HG02884 (cell line): ENCODE measurements around the gene CIROP.

Experiments used
- ATAC-seq: cut with Tn5 transposase; IDR thresholded peaks from one replicate; pipeline ENCODE4 v1.9.1; 2021; ENCODE audit warnings: mild to moderate bottlenecking, moderate library complexity; ENCODE audit not compliant: unreplicated experiment

The CIROP gene

GRCh38 chr14:23104591-23105347, at the start of gene CIROP:
Gene CIROP, minus strand, starts transcription at chr14:23104989. Its CDS starts 69 bp downstream, at chr14:23104920.
- no peak for ATAC-seq

- ATAC-seq = no peak
Observed at GRCh38 chr14:23153851-23154796, 49.3 kb upstream of the CIROP start.

DNA sequence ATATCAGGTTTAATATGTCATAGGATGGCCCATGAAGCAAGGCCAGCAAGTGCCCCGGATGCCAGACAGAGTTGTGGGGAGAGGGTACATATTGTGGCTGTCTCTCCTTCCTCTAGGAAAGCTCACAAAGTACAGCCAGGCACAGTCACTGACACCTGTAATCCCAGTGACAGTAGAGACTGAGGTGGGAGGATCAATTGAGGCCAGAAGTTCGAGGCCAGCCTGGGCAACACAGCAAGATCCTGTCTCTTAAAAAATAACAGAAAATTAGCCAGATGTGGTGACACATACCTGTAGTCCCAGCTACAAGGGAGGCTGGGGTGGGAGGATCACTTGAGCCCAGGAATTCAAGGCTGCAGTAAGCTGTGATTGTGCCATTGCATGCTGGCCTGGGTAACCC, 46.6 kb upstream of the CIROP start:
- no peak for ATAC-seq

- no peak for ATAC-seq
Observed at GRCh38 chr14:23149745-23150144, 45.0 kb upstream of the CIROP start.

- no peak for ATAC-seq
Observed at GRCh38 chr14:23148591-23149249, 43.9 kb upstream of the CIROP start.

DNA sequence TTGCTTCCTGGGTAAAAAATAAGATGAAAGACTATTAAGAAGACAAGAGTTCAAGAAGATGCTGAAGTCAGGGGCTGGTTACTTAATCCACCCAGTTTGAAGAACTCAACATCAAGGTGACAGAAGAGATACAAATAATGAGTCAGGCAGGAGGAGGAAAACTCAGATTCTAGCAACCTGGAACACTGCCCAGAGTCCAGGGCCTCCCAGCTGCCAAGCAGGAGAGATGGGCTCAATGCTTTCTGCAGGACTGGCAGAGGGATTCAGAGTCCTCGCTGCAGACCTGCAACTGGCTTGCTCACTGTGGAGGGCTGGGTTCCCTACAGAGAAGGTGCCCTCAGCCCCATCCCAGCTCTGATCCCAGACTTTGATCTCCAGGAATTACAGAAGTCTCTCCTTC, 42.9 kb upstream of the CIROP start:
- no peak for ATAC-seq

GRCh38 chr14:23146980-23147379, 42.2 kb upstream of the CIROP start:
- ATAC-seq = no peak

GRCh38 chr14:23146351-23146910, 41.6 kb upstream of the CIROP start:
- no peak for ATAC-seq

DNA sequence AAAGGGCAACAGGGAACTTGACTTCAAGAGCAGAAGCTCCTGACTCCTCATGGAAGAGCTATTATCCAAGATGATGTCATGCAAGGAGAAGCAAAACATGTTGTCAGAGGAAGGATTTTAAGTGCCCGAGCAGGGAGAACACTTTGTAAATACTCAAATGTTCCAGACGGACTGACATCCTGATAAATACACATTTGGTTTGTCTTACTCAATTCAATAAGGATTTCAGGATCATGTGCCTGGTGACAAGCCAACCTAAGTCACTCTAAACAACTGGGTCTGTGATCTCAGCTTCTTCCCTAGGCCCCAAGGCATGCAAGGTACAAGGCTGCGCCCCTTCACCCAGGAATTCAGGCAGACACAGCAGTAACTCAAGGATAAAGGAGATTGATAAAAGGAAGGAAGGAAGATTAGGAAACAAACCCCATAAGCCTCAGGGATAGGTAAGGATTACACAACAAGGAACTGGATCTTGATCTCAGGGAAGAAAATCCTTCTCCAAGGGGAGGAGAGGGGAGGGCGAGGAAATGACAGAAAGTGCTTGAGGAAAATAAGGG, 41.1 kb upstream of the CIROP start:
- no peak for ATAC-seq

DNA sequence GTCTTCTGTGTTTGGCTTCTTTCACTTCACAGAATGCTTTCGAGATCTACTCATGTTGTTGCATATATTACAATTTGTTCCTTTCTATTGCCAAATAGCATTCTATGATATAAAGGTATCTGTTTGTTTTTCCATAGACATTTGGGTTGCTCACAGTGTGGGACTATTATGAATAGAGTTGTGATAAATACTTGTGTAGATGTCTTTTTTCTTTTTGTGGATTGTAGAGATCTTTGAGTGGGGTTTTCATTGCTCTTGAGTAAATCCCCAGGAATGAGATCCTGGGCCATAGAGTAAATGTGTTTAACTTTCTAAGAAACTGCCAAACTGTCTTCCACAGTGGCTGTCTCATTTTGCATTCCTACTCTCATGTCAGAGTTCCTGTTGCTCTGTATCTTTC, 39.1 kb upstream of the CIROP start:
- no peak for ATAC-seq

GRCh38 chr14:23142826-23143225, 38.0 kb upstream of the CIROP start:
- ATAC-seq = no peak

- no peak for ATAC-seq
Observed at GRCh38 chr14:23141706-23142444, 37.1 kb upstream of the CIROP start.

- no peak for ATAC-seq
Observed at GRCh38 chr14:23140371-23140770, 35.6 kb upstream of the CIROP start.

GRCh38 chr14:23139874-23140273, 35.1 kb upstream of the CIROP start:
- ATAC-seq = no peak

DNA sequence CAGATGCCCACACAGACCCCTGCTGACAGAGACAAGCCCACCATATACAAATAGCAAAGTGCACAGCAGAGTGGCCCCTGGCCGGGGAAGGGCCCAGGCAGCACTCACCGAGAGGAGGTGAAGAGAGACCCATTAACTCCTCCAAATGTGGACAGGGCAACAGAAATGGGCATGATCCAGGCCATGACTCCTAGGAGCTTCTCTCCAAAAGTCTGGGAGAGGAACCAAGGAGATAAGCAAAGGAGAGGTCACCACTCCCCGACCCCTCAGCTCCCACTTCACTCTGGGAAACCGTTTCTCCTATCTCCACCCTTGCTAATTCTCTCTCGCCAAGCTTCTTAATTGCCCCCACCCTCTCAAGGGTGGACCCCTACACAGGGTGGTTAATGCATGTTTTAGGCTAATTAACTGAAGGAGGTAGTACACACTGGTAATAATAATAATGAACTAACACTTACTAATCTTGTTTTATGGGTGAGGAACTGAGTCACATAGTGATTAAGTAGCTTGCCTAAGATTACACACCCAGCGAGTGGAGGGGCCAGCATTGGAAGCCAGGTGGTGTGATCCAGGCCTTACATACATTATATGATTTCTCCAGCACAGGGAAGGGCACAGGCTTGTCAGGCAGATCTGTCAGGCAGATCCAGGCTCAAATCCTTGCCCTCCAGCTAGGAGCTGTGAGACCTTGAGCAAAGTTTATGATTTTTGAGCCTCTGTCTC, 33.2 kb upstream of the CIROP start:
- no peak for ATAC-seq

DNA sequence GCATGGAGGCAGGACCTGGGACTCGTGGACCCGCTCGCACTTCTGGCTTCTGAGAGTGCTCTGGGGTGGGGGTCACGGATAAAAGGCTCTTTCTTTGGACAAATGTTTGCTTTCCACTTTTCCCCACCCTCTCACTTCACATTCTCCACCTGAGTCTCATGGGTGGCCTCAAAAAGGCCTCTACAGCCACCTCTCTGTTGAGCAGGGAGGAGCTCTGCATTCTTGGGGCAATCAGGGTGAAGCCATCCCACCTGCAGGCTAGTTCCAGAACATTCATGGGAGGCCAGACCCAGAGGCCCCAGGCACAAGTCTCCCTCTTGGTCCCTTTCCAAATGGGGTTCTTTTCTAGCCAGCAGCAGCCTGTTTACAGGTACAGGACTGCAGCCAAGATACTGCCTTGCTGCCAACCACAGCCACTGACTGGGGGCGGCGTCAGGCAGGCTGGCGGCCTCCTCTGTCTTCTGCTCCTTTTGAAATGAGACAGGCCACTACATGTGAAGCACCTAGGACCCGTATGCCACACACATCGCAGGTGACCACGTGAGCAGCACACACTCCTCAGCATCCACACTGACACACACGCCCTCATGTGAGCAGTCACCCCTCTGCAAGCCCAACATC, 32.5 kb upstream of the CIROP start:
- ATAC-seq = no peak

GRCh38 chr14:23136566-23137133, 31.9 kb upstream of the CIROP start:
- ATAC-seq = no peak

DNA sequence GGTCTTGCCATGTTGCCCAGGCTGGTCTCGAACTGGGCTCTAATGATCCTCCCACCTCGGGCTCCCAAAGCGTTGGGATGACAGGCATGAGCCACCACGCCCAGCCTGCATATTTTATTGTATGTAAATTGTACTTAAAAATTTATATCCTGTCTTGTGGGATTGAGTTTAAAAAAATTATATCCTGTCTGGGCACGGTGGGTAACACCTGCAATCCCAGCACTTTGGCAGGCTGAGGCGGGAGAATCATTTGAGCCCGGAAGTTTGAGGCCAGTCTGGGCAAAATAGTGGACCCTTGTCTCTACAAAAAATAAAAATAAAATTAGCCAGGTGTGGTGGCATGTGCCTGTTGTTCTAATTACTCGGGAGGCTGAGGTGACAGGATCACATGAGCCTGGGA, 28.2 kb upstream of the CIROP start:
- ATAC-seq = no peak

DNA sequence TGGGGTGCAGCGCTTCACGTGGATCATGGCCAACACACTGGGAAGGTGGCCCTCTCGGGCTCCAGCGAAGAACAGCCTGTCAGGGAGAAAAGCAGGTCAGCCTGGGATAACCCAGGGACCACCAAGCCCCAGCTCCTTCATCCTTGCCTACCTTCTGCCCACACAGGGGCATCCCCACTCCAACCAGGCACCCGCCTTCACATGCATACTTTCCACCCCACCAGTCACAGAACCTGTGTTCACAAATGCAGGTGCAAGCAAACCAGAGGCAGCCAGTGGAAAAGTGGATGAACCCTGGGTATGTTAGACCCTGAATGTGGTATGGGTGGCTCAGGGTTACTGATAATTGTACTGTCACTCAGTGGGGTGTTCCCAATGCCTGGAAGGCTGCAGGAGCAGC, 26.7 kb upstream of the CIROP start:
- ATAC-seq = no peak
